ENCODE data around the gene MROH2A. TPM values are rescaled to one million over a fixed set of nuclear protein-coding genes. Genes with fewer than 3 reads are reported as not detected.

MROH2A gene
- total and polyA plus RNA-seq, 9 of the 15 experiments (the other 6 are each of a cell fraction or from before 2014, with no cell fraction given) = 0.03 TPM; not detected in 8

DNA sequence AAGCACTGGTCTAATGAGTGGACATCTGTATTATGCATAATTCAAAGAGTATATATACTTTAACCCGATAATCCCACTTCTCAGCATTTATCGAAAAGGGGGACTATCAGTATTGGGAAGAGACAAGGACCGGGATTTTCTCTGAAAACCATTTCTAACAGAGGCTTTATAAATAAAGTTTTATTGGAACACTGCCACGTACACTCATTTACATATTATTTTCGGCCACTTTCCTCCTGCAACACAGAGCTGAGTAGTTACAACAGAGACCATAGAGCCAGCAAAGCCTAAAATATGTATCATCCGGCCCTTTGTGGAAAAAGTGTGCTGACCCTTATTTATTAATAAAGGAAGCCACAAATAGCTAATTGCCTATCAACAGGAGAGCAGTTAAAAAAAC lies 73.0 kb downstream of the MROH2A start:
- no peaks in the 10 kb centered on the region for H3K9me3 ChIP-seq (replicated peaks; ENCODE audit: control insufficient read depth, insufficient read depth, low read depth, low read length)
- no peaks in the 10 kb centered on the region for H3K27me3 ChIP-seq (ENCODE audit: control insufficient read depth in 2 of 2, insufficient read depth in 2 of 2, low read length in 2 of 2)
- H3K4me1 ChIP-seq (replicated peaks in 1 of 2; ENCODE audit: control insufficient read depth in 2 of 2, insufficient read depth in 2 of 2, low read length in 2 of 2) = peaks cover 14 to 16% of the 10 kb centered on the region in 2 experiments; a peak in 4 of 5 replicates
- H3K9ac ChIP-seq (ENCODE audit: insufficient read depth in 1 of 2, low read depth in 2 of 2, low read length in 2 of 2) = no peak overlapping the region
- H3K9me1 ChIP-seq (ENCODE audit: control insufficient read depth, insufficient read depth, low read length) = peaks cover 4% of the 10 kb centered on the region
- H3K4me3 ChIP-seq = no peak overlapping the region
- FAIRE-seq = no peak
- TF ChIP-seq GABPB1 (CRISPR knock-in tag; IDR thresholded peaks at IDR 0.05) (no peak), TOE1 (IDR thresholded peaks at IDR 0.05; ENCODE audit: borderline replicate concordance) (no peak), TOE1 (CRISPR knock-in tag; IDR thresholded peaks at IDR 0.05; ENCODE audit: borderline replicate concordance, low read depth) (no peak), NFIC (IDR thresholded peaks at IDR 0.05) (0 out of 2 replicates have a peak, but pooled peaks have one; percentile 10), ZBTB40 (IDR thresholded peaks at IDR 0.05) (peak; percentile 93), ZBTB40 (CRISPR knock-in tag; IDR thresholded peaks at IDR 0.05) (peak; percentile 93)
- no peak overlapping the region for H2AFZ ChIP-seq (ENCODE audit: low read depth, low read length)
- ChIA-PET POLR2A (interaction anchor here (1.8 to 2.1 kb wide), 2 partner anchors 9 to 12 kb away, joined by 6 to 7 read pairs; no protein-coding TSS in a partner anchor), CTCF (ENCODE audit: low intra/inter-chr PET ratio) (no interaction called here)
- intact Hi-C loops (cut with micrococcal nuclease) = loop anchor here (10.0 kb wide), 1 partner anchor 1264 kb away; no protein-coding TSS in a partner anchor
- no peaks in the 10 kb centered on the region for H4K20me1 ChIP-seq (replicated peaks; ENCODE audit: control insufficient read depth, insufficient read depth, low read length)
- peaks cover 79% of the 10 kb centered on the region for H3K79me2 ChIP-seq (ENCODE audit: control insufficient read depth, insufficient read depth, low read length)
- in situ Hi-C loops (cut with MboI) = loop anchor here (25.0 kb wide), 1 partner anchor 686 kb away; no protein-coding TSS in a partner anchor
- no peak for DNase-seq (ENCODE audit: extremely low read depth in 1 of 4, low spot score in 3 of 4)
- peaks cover 74% of the 10 kb centered on the region for H3K36me3 ChIP-seq (ENCODE audit: control insufficient read depth, insufficient read depth, low read length)
- ATAC-seq = no peak
- 92% methylated on average over 6 of the region's 6 CpGs for WGBS (ENCODE audit: insufficient coverage, low coverage, missing lambda C conversion rate)
- no peak overlapping the region for H3K27ac ChIP-seq (ENCODE audit: extremely low read depth, low read depth, low read length)
- no TSS peak for BruUV-seq (replicated peaks)
- no peak overlapping the region for H3K4me2 ChIP-seq (ENCODE audit: insufficient read depth, low read length)
